NCI-H1092 treated with DMSO at 0.1 percent for 48 hours (cell line): ENCODE measurements around the gene ATP13A3.
"Not testable (repeated sequence)": the region's sequence is repeated elsewhere in the genome, so short reads cannot be mapped to it uniquely, and the experiment has no call there.

Experiments used
- DNase-seq: peaks from one replicate; lab custom pipeline; 2025; lab: John Stamatoyannopoulos, UW

The ATP13A3 gene

DNA sequence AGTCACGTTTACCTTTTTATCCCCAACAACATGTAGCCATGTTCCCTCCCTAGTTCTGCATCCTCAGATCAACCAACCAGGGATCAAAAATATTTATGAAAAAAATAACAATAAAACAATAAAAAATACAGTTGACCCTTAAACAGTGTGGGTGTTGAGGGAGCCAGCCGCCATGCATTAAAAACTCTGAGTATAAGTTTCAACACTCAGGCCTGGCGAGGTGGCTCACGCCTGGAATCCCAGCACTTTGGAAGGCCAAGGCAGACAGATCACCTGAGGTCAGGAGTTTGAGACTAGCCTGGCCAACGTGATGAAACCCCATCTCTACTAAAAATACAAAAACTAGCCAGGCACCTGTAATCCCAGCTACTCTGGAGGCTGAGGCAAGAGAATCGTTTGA, 12.7 kb upstream of the ATP13A3 start:
- DNase-seq = not testable (repeated sequence)

GRCh38 chr3:194497799-194498575, 11.2 kb upstream of the ATP13A3 start:
- DNase-seq = no peak

DNA sequence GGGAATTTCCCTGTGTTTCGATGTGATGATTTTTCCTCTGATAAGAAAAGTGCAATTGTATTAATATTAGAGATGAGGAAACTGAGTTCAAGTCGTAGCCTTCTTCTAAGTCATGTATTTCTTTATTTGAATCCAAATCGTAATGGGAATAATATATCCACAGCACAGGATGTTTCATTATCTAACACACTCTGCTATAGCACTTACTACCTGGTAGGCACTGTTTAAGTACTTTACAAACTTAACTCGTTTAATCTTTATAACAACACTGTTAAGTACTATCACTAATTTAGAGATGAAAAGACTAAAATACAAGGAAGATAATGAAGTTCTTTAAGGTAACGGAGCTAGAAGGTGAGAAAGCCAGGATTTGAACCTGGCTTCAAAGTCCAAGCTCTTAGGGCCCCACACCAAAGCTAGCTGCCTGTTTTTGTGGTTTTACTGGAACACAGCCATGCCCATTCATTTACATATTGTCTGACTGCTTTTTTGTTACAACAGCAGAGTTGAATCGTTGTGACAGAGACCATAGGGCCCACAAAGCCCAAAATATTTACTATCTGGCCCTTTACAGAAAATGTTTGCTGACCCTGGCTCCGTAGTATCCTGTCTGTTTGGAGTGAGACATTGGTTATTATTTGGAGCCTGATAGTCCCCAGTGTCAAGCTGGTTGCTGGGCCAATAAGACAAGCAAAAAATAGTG, 9.6 kb upstream of the ATP13A3 start:
- DNase-seq = no peak

GRCh38 chr3:194494951-194495374, 8.2 kb upstream of the ATP13A3 start:
- no peak for DNase-seq

GRCh38 chr3:194493995-194494927, 7.5 kb upstream of the ATP13A3 start:
- not testable (repeated sequence) for DNase-seq

- no peak for DNase-seq
Measured at GRCh38 chr3:194492001-194492400, 5.2 kb upstream of the ATP13A3 start.

DNA sequence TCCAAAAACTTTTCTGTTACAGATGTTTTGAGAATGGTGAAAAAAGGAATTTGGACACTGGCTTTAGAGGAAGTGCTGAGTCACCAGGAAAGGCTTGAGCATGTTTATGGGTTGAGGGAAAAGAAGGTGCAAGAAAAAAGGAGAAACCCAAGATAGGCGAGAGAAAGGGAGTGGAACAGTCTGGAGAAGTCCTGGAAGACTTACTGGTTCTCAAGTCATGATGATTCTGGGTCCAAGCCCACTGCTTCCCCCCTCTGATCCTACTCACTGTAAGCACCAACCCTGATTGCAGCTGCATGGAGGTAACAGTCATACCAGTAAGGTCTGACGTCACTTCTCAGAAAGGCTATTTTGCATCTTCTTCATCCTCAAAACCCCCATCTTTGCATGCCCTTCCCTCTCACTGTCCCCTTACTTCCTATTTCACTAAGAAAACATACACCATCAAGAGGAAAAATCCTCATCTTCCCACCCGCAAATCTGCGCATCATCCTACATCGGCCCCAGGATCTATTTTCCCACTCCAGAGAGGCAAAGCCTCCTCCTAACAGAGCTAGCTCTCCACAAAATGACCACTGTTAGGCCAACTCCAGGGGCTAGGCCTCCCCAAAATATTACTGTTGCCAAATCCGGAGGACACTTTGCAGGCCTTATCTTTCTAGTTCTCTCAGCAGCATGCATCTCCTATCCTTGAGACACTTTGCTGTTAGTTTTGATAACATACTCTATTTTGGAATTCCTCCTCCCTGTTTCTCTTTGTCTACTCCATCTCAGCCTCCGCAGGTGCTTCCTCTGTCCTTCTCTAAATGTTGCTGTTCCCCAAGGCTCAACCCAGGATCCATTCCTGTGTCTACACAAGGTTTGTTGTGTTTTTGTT, 3.2 kb upstream of the ATP13A3 start:
- DNase-seq = no peak

GRCh38 chr3:194488055-194488742, 1.4 kb upstream of the ATP13A3 start:
- DNase-seq = no peak

- peak; percentile 78 for DNase-seq
Measured at GRCh38 chr3:194487289-194488054, 670 bp upstream of the ATP13A3 start.

DNA sequence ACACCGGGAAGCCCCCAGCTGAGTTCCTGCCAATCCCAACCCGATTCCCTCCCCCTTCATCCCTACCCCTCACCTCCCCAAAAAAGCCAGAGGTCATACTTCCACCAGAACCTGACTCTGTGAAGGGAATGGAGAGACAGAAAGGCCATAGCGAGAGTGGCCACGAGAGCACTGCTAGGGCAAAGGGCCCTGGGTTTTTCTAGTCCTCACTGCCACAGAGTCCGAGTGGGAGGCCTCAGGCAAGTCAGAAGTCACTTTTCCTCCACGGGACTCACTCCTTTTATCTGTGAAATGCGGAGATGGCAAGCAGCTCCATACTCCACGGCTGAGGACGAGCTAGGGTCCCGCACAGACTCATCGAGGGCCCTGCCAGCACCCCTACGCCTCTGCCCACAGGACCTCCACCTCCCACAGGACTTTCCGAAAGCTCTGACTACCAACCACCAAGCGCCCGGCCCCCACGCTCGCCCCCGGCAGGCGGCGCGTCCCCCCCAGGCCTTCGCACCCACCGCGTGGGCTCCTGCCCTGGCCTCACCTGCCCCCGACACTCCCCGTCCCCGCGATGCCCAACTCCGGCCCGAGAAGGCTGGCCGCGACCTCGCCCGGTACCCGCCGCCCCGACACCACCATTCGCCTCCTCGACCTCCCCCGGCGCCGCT, 792 bp downstream of the ATP13A3 start:
- no peak for DNase-seq

DNA sequence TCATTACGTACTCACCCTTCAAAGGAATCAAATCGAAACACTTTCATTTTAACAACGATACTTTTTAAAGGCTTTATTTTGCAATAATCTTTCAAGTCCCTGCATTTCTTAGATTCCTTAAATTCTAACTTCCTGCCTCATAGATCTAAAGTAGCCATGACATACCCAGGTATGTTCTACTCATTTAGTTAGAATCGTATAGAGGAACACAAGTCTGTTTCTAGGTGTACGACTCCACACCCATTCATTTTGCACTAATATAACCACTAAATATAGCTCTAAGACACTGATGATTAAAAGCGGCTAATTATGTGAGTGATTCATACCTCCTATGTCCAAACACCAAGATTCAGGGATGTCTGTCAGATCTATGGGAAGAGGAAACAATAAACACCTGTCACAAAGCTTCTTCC, 1.3 kb downstream of the ATP13A3 start:
- DNase-seq = no peak

DNA sequence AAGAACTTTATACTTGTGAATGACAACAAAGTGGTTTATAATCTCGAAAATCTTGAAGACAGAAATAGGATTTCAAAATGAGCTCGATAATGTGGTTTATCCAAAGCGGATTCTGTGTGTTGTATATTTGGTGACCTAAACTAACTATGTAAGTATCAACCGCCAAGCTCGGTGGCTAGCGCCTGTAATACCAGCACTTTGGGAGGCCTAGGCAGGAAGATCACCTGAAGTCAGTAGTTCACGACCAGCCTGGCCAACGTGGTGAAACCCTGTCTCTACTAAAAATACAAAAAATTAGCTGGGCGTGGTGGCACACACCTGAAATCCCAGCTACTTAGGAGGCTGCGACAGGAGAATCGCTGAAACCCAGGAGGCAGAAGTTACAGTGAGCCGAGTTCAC, 2.2 kb downstream of the ATP13A3 start:
- DNase-seq = no peak

DNA sequence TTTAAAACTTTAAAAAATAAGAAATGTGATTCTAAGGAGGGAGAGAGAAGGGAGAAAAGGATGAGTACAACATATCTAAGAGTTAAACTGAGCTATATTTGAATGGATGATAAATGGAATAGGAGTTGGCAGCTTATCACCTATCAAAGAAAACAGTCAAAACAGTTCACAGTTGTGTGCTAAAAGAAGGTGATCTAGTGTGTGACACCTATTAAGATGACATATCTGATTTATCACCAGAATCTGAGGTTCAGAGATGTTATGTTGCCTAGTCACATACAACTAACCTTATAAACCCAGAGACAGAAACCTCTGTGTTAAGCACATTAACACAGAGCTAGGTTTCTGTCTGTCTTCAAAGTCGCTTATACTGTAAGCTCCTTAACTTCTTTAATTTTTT, 3.0 kb downstream of the ATP13A3 start:
- DNase-seq = no peak

DNA sequence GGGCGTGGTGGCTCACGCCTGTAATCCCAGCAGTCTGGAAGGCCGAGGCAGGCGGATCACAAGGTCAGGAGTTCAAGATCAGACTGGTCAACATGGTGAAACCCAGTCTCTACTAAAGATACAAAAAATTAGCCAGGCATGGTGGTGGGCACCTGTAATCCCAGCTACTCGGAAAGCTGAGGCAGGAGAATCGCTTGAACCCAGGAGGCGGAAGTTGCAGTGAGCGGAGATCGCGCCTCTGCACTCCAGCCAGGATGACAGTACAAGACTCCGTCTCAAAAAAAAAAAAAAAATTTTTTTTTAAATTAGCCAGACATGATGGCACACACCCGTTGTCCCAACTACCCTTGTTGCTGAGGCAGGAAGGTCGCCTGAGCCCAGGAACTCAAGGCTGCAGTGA, 4.0 kb downstream of the ATP13A3 start:
- not testable (repeated sequence) for DNase-seq

DNA sequence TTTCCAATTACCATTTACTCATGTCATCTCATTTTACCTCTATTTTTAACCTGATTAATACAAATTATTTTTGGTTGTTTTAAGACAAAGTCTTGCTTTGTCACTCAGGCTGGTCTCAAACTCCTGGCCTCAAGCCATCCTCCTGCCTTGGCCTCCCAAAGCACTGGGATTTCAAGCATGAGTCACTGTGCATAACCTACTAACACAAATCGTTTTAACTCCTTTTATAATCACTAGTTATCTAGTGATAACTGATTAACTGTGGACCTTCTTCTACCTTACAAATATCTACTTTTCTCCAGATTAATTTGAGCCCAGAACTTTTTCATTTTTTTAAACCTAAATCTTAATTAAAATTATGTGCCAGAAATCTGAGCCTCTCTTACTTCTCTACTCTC, 4.6 kb downstream of the ATP13A3 start:
- no peak for DNase-seq

DNA sequence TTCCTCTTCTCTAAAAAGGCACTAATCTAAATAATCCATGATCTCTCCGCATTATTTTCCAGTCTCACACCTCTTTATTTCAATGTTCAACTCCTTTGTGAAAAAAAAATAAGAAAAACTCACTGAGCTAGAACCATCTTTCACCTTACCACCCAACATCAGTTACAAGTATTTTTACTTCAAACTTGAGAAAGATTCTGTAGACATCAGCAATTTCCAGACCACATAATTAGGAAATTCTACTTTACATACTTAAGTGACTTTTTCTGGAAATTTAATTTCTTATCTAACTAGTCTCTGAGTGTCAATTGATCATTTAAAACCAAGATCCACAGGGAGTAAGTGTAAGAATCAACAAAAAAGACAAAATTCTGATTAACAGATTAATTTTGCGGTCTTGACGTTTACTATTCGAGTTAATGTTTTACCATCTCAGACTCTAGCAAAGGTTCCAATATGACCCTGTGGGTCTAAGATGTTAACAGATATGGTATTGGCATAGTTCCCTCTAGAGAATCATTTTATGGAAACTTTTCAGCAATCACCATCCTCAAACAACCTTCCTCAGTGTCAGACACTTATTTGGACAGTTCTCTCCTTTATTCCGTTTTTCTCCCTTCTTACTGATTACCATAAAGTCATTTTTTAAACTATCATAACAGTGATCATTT, 5.1 kb downstream of the ATP13A3 start:
- no peak for DNase-seq

- DNase-seq = no peak
Measured at GRCh38 chr3:194481103-194481502, 5.7 kb downstream of the ATP13A3 start.

GRCh38 chr3:194476784-194477183, 10.0 kb downstream of the ATP13A3 start:
- no peak for DNase-seq

DNA sequence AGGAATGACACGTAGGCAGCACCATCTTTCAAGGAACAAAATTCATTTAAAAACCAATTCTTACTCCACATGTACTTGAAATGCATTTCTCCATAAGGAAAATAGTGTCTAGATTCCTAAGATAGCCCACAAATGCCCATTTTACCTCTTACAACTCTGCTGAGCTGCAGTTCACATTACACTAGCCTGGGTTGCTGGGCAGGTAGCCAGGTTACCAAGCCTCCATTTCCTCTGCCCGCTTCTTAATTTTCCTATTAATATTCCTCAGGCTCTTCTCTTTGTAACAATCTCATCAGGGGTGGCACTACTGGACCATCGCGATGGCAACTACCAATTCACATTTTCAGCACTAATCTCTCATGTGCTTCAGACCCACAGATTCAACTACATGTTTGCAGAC, 10.8 kb downstream of the ATP13A3 start:
- DNase-seq = no peak
